ENCODE measurements around the gene PSG1. TPM values are rescaled to one million over a fixed set of nuclear protein-coding genes. Genes with fewer than 3 reads are reported as not detected.

The PSG1 gene
- total RNA-seq, 1 donor from 2014 or later: not detected

GRCh38 chr19:42816894-42817293 is 62.6 kb downstream of the PSG1 start:
- DNase-seq: no peak

More at GRCh38 chr19:42816894-42817293, 62.6 kb downstream of the PSG1 start:
- H3K4me3 ChIP-seq: no peak overlapping the region
- ATAC-seq: no peak
- TF ChIP-seq CTCF (IDR thresholded peaks at IDR 0.05): no peak
- H3K27me3 ChIP-seq: no peaks in the 10 kb centered on the region
- H3K4me1 ChIP-seq: no peaks in the 10 kb centered on the region
- H3K36me3 ChIP-seq: no peaks in the 10 kb centered on the region
- intact Hi-C loops (cut with DNase I): no loop called here
- no peaks in the 10 kb centered on the region for H3K9me3 ChIP-seq
- no peak overlapping the region for H3K27ac ChIP-seq

Other genes starting within 250 kb of the PSG1 start
- not detected for gene PSG3, start 139.2 kb downstream of the PSG1 start, total RNA-seq
- not detected for gene PSG8, start 114.0 kb downstream of the PSG1 start, total RNA-seq
- not detected for gene PSG6, start 38.2 kb upstream of the PSG1 start, total RNA-seq
- gene PSG7, start 57.5 kb upstream of the PSG1 start, total RNA-seq: not detected
- not detected for gene PSG11, start 146.8 kb upstream of the PSG1 start, total RNA-seq
- gene PSG2, start 203.0 kb upstream of the PSG1 start, total RNA-seq: not detected